NCI-H128 (cell line): Measurements from ENCODE around the gene EIF4E.

Experiments used
- DNase-seq: peaks from one replicate; lab custom pipeline; 2025; ENCODE audit not compliant: unreplicated experiment; lab: John Stamatoyannopoulos, UW

The EIF4E gene, protein sequence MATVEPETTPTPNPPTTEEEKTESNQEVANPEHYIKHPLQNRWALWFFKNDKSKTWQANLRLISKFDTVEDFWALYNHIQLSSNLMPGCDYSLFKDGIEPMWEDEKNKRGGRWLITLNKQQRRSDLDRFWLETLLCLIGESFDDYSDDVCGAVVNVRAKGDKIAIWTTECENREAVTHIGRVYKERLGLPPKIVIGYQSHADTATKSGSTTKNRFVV

DNA sequence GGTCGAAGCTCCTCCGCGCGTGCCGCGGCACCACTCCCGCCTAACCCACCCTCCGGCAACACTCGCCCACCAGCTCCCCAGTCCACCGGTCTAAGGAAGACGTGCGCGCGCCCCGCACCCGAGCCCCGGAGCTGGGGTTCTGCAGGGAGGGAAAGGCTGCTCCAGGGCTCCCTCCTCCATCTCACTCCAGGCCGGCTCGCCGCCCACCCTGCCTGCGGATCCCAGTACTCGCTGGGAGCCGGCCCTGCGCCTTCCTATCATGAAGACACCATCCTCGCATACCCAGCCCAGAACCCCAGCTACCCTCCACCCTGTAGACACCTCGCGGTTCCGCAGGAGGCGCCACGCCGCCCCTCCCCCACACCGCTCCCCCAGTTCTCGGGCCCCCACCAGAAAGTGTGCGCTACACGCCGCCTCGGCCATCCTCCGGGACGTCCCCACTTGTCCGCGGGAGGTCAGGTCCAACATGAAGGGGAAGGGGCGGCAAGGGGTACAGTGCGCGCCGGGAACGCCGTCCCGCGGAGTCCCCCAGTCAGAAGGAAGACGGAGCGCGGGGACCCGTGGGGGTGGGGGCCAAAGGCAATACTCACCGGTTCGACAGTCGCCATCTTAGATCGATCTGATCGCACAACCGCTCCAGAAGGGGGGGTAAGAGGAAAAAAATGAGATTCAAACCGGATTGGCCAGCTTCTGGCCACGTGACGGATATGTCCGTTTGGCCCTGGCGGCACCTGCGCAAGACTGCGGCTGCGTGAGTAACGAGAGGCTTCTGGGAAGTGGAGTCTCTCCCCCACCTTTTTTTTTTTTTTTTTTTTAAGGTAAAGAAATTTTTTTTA, at the start of gene EIF4E:
TSS of gene EIF4E (minus strand) at position 629 of the 836 bp plus-strand sequence. CDS start at position 608, 21 bp downstream.
- DNase-seq, result peak; percentile 90

DNA sequence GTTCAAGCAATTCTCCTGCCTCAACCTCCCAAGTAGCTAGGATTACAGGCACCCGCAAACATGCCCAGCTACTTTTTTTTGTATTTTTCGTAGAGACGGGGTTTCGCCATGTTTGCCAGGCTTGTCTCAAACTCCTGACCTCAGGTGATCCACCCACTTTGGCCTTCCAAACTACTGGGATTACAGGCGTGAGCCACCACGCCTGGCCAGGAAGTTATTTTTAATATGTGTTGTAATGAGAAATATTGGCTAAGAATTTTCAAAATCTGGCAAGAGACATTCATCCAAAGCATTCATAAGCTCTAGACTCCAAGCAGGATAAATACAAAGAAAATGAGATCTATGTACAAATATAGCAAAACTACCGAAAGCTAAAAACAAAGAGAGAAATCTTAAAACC, 48.6 kb upstream of the EIF4E start:
- DNase-seq, result no peak

DNA sequence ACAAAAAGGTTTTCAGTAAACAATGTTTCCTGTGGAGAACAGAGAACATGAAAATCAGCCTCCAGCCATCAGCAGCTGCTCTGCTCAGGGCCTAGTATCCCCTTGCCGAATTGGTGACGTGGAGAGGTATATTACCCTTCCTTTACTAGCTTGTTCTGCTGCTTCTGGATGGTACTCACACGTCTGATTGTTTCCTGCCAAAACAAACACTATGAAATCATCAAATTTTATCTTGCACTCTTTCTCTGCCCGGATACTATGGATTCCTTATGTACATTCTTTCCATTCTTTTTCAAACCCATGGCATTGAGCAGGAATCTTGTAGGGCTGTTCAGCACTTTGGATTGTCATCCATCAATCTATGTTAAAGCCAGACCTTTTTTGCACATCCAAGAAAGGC, 47.8 kb upstream of the EIF4E start:
- DNase-seq, result no peak

DNA sequence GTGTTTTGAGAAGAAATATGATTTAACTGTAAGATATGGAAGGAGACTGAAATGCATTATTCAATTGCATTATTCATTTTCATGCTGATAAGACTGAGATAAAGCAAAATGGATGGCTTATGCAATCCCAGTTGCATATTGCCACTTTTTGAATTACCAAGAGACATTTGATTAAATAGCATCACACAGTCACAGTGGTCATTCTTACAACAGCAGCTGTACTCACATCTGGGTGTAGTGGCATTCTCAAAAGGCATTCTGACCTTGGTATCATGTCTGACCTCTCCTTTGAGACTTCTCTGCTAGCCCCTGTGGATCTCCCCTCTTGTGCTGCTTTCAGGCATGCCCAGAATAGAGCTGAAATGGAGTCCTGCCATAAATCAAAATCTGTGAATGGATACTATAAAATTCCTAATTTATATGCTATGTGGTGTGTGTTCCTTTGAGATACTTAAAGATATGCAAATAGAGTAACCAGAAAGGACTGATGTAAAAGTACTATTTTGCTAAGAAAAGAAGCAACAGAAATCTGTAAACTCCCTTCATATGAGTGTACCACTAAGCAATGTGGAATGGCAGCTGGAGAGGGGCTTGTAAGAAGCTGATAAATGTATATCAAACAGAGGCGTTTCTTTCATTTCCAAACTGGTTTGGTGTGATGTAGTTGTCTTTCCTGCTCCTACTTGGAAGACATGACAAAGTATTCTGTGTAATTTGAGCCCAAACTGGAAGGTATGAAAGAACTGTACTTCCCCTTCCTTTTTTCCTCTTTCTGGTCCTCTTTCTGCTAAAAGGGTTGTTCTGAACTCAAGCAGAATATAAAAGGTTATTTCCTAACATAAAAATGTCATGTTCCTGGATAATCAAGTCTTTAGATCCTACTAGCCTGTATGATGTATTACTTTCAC, 41.2 kb upstream of the EIF4E start:
- DNase-seq, result no peak

DNA sequence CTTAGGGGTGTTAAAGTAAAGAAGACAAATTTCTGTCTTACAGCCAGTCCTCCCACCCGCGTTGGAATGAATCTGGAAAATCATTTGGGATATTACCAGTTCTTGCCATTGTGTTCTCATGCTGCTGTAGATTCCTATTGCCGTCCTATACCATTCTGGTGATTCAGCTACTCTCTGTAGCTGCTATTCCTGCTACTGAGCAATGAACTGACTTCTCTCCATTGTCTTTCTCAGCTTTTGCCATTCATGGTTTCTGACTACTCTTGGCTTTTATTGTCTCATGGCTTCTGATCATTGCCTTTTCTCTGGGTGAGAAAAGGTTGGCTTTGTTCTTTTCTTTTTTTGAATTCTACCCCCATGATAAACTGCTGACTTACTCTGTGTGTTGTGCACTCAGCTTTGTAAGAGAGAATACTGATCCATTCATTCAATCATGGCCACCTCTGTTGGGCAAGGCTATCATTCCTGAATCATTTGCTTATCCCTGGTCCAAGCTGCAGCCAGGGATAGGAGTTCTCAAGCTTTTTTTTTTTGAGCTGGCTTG, 38.9 kb upstream of the EIF4E start:
- DNase-seq, result no peak

DNA sequence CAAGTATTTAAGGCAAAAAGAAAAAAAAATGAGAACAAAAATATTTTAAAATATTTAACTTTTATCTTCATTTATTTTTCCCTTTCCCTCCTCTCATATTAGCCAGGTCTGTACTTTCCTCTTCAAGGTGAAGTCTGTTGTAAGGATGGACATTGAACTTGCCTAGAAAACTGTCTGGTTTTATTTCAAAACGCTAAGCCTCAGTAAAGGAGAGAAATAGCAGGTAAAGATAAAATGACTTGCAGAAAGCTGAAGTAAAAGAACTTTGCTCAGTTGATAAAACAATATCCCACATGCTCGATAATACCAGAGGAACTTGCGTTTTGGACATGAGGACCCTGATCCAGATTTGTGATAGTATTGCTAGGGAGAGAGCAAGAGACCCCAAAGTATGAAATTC, 38.0 kb upstream of the EIF4E start:
- DNase-seq, result no peak

DNA sequence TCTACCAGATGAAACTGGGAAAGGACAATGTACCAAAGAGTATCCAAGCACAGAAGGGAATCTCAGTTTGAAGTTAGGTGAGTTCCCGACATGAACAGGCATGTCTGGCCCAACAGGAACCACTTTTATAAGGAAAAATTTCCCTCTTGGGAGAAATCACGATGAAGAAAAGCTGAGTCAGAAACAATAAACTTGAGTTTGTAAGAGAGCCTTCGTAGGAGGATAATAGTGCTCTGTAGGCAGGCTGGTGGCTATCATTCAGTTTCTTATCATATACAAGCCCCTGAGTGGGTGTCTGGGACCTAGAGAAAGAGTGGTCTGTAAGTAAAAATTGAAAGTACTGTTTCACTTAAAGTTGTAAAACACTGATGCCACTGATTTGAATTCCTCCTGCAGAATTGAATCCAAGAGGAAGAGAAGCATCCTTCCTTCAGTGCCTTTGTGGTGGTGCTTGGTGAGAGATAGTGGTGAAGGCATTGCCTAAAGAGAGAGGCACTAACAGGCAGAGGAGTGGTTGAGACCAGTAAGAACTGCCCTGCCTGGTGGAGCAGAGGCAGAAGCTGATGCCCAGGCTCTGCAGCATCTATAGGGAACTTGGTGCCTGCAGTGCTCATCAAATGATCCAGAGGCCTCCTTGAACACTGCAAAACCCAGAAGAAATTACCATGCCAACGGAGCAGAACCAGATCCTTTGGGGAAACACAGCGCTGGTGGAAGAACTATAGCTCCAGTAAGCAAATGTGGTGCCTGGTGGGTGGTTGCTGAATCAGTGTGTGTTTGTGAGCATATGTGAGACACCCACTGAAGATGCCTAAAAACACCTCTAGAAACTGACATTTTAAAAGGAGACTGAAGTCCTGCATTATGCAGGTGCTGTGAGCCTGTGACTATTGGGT, 34.9 kb upstream of the EIF4E start:
- DNase-seq, result no peak

DNA sequence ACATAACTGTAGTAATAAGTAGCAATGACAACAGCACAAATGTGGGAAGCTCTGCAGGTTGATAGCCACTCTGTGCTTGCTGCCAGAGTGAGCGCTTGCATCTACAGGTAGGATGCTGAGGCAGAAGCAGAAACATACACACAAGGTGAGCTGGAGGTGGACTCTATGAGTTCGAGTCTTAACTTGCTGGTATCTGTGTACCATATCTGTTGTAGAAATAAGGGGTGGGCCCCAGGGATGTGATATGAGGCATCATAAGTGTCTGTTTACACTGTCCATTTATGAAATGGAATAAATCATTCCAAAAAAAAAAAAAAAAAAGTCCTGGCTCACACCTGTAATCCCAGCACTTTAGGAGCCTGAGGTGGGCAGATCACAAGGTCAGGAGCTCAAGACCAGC, 32.8 kb upstream of the EIF4E start:
- no peak for DNase-seq

DNA sequence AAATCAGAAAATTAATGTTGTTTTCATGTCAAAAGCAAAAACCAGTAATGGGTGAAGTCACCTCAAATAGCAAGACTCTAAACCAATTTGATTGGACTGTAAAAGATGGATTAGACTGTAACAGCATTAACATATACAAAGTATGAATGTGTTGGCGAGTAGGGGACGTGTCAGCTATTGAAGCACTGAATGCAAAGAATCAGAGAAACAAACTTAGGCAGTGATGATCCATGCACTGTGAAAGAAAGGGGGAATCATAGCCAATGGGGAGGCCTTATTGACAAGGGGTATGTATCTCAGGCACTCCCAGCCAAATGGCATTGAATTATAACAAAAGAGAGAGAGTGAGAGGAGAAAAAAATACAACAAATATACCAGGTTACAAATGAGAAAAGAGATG, 30.5 kb upstream of the EIF4E start:
- DNase-seq, result no peak

DNA sequence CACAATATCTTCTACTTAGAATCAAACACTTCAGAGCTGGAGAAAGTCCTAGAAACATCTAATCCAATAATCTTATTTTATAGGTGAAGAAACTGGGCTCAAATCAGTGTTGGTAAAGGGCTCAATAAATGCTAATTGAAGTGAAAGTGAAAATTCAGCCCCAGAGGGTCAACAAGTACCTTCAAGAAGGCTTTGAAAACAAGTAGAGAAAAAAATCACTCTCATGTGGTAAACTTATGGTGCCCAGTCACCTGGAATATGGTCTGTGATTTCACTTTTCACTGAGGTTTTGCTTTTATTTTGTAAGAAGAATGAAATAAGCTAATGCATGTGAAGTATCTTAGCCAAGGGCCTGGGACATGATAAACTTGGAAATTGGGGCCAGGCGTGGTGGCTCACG, 29.1 kb upstream of the EIF4E start:
- no peak for DNase-seq

DNA sequence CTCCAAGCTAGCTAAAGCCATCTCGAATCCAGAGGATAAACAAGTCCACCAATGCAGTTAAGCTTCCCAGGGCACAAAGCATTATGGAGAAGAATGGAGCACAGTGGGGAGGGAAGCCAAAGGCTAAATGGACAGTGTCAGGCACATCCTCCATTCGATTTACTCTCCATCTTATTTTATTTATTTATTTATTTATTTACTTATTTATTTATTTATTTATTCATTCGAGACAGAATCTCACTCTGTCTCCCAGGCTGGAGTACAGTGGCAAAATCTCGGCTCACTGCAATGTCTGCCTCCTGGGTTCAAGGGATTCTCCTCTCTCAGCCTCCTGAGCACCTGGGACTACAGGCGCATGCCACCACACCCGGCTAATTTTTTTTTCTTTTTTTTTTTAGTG, 26.3 kb upstream of the EIF4E start:
- no peak for DNase-seq

DNA sequence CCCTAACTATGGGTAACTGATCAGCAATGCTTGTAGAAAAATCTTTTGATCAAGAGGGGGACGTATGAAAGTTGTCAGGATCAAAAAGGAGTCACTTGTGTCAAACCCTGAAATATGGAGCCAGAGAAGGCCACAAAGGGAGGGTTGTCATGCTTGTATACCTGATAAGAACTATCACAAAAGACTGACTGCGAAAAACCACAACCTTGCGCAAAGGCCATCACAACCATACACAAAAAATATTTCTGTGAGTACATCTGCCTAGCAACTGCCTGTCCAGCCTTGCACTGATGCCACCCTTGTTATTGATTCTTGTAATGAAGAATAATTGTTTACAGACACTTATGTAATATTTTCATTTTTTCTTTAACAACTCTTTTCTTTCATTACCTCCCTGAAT, 22.8 kb upstream of the EIF4E start:
- no peak for DNase-seq

DNA sequence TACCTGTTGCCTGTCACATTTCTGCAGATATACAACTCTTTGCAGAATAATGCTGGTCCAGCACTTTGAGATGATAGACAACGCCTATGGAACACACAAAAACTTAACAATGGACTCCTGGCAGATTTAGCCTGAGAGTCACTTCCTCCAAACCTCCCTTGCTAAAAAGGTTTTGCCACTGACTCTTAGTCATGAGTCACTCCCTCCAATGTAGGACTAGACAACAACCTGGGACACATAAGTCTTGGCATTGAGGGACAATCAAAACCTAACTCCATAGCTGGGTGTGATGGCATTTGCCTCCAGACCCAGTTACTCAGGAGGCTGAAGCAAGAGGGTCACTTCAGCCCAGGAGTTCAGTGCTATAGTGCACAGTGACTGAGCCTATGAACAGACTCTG, 22.0 kb upstream of the EIF4E start:
- no peak for DNase-seq

DNA sequence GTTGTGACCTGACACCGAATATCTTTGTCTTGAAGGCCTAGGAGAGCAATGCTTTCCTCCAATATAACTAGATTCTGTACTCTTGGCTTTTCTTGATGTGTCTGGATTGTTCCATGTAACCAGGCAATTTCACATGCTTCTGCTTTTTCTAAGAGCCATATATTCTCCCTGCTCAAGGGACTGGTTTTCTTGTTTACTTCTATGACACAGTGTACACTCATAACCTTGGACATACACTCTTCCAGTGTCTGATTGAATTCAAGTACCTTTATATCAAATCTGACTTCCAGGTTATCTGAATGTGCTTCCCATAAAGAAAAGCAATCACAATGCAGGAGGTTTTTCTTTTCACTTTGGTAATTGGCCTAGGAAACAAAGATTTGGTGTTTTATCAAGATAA, 17.4 kb upstream of the EIF4E start:
- DNase-seq, result no peak

DNA sequence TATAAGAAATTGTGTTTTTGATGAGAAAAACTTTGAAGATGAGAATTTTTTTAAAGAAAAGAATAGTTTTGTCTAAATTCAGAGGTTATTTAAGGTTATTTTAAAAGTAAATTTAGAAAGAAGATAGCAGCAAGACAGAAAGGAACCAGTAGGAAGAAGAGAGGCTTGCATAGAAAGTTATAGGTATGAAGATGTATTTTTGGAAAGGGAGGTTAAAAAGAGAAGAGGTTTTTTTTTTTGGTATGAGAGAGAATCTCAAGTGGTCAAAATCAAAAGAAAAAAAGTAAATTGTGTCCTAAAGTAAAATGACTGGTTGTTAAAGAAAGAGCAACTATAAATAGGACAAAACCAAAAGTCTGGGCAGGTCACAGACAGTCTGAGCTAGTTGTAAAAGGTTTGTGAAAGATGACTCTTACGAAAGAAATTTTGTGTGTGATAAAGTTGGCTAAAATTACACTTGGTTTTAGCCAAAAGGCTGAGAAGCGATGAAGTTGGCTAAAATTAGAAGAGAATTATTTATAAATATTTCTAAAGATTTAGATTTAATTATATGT, 16.4 kb upstream of the EIF4E start:
- DNase-seq, result no peak

DNA sequence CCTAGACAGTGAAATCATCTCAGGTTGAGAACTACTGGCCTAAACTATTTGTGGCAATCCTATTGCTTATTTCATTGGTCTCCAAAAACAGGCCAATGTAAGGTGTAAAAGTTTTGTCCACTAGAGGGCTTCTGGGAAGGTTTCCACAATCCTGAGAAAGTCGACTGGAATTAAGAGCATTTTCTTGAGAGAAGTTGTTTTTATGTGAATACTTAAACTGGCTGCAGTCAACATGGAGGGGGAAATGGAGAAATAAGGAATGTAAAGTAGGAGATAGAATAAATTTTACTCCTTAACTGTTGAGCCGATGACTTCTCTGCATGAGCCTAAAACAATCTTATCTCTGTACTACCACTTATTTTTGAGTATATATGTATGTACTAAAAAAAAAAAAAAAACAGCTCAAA, 11.0 kb upstream of the EIF4E start:
- DNase-seq, result no peak

DNA sequence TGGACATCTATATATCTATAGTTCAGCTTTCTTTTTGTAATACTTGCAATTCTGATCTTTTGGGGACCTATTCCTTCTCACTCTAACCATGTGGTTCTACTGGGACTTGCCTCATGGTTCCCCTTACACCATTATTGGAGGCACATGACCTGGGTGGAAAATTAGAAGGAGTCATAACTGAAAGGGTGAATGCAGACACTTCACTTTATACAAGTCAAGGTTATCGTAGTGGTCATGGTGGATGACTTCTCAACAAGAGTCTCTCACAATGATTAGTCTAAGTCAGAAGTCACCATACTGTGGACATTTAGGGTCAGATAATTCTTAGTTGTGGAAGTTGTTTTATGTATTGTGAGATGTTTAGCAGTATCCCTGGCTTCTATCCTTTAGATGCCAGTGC, 10.5 kb upstream of the EIF4E start:
- DNase-seq, result no peak

DNA sequence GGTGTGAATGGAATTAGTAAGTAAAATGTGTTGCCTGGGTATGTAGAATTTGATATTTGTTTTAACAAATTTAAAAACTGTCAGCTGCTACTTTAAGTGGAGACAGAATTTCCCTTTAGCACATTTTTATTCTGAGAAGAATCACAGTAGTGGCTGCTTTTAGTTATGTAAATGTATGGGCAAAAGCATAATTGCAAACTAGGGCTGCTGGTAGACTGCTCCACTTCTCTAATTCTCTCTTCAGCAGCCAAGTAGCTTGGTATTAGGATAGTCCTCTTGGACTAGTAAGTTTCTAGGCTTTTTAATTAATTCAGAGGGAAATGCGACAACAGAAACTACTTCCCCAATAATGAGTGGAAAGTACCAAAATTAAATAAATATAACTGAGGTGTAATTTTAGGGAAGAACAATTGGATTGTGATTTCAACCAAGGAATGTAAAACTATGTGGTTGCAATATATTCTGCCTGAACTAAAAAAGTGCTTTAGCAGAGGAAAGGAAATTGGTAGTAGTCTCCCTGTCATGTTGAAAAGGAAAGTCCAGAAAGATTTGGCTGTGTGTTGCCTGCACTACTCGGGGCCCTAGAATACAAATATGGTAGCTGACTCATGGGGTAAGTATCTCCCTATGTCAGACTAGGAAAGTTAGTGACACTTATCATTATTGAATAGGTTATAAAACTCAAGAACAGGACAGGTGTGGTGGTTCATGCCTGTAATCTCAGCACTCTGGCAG, 9.2 kb upstream of the EIF4E start:
- DNase-seq, result no peak

DNA sequence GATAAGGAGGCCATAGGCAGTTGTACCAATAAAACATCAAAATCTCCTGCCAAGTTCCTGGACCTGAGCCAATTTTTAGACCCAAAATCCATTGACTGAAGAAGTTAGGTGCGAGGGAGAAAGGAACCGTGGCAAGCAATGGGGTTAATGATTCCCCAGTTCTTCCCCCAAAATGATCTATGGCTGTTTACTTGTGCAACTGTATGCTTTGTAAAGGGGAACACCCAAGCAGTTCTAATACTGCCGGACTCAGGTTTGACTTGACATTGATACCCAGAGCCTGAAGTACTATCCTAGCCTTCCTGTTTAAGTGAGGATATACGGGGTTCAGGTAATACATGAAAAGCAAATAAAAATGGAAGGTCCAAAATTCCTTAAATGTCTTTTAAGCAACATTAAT, 6.7 kb upstream of the EIF4E start:
- DNase-seq, result no peak
